ES-I3 (cell line): ENCODE measurements around the gene RAB40C.

ENCODE experiments used
- H3K36me3 ChIP-seq: 2 replicates; pipeline ENCODE4 v1.6.1; 2013; ENCODE audit warnings: mild to moderate bottlenecking, low read length, control low read depth, moderate library complexity; ENCODE audit not compliant: insufficient read depth
- H3K4me1 ChIP-seq: 2 replicates; pipeline ENCODE4 v1.6.1; 2013; ENCODE audit warnings: mild to moderate bottlenecking, control low read depth, low read length; ENCODE audit not compliant: insufficient read depth
- H3K9ac ChIP-seq: 2 replicates; pipeline ENCODE4 v1.6.1; 2013; ENCODE audit warnings: low read depth, mild to moderate bottlenecking, low read length, moderate library complexity
- H3K9me3 ChIP-seq: 2 replicates; pipeline ENCODE4 v1.6.1; 2013; ENCODE audit warnings: mild to moderate bottlenecking, low read length, moderate library complexity; ENCODE audit not compliant: control insufficient read depth, insufficient read depth

Gene RAB40C

GRCh38 chr16:555528-556473 lies 34.1 kb upstream of the RAB40C start:
- Histone ChIP-seq H3K36me3 (no peaks in the 10 kb centered on the region), H3K9ac (no peak overlapping the region), H3K4me1 (no peaks in the 10 kb centered on the region; the same call in 1 of the 2 replicates), H3K9me3 (no peaks in the 10 kb centered on the region)

DNA sequence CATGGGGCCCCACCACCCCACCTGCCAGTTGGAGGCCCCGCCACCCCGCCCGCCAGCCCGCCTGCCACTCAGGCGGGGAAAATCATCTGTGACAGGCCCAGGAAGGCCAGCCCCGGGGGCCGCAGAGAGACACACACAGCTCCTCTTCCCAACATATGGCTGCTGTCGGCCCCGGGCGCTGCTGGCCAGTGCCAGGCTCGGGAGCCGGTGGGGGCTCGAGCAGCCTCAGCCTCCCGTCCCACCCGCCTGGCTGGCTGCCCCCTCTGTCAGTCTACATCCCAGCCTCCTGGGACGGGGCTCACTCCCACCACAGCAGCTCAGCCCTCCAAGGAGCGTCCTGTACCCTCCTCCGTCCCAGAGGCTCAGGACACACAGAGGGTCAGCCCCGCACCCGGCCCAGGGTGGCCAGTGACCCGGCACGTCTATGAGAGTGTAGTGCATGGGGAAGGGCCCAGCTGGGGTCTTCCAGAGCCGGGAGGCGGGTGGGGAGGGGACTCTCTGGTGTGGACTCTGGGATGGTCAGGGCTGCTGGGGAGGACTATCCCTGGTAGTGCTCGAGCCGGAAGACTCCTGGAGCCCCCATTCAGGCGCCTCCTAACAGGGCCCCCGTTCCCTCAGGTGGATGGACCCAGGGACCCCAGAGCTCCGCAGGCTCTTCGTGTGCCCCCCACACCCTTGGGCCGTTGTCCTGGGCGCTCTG lies 33.2 kb upstream of the RAB40C start:
- no peak overlapping the region for H3K9ac ChIP-seq
- H3K4me1 ChIP-seq: no peaks in the 10 kb centered on the region; the same call in 1 of the 2 replicates
- H3K36me3 ChIP-seq: no peaks in the 10 kb centered on the region
- H3K9me3 ChIP-seq: no peaks in the 10 kb centered on the region

DNA sequence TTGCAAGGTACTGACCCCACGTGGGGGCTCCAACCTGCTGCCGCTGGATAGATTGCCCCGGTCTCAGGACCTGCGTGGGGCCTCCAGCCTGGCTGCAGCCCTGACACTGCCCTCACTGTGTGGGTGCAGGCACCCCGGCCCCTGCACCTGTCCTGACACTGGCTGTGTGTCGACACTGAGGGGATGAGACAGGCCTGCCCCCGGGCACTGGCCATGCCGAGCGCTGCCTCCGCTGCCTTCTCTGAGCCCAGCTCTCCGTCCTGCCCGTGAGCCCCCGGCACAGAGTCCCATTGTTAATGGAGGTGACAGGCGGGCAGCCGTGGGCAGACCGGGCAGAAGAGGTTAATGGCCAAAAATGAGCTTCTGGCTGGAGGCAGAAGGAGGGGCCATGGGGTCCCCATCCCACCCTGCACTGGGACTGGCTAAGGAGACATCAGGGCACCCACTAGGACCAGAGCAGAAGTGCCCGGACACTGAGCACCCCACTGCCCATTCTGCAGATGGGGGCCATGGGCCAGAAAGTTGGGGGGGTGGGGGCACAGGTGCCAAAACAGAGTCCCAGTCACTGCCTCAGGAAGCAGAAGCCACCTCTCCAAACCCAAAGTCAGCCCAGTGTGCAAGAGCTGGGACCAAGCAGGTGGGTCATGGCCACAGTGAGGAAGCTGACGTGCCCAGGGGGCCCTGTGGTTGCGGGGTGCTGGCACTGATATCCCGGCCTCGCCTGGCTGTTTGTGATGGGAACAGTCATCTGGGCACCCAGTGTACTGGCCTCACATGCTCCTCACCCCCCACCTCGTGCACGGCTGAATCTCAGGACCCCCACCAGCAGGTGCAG lies 32.2 kb upstream of the RAB40C start:
- no peaks in the 10 kb centered on the region for H3K9me3 ChIP-seq
- no peaks in the 10 kb centered on the region for H3K36me3 ChIP-seq
- no peaks in the 10 kb centered on the region; the same call in 1 of the 2 replicates for H3K4me1 ChIP-seq
- no peak overlapping the region for H3K9ac ChIP-seq

GRCh38 chr16:558298-559020 lies 31.4 kb upstream of the RAB40C start:
- Histone ChIP-seq H3K36me3 (no peaks in the 10 kb centered on the region), H3K9me3 (no peaks in the 10 kb centered on the region), H3K4me1 (no peaks in the 10 kb centered on the region; the same call in 1 of the 2 replicates), H3K9ac (no peak overlapping the region)

DNA sequence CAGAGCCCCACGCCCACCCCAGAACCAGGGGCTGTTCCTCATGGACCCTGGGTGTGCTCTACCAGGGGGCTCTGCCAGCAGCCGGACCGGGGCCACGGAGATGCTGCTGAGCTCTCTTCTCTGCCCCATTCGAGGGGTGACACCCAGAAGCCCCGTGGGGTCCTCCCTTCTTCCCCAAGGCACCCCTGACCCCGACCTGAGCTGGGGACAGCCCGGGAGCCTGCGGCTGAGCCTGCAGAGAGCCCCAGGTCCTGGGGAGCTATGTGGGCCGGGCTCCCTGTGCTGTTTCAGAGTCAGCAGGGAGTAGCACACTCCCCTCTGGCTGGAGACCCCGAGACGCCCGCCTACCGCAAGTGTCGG lies 30.9 kb upstream of the RAB40C start:
- Histone ChIP-seq H3K9me3 (no peaks in the 10 kb centered on the region), H3K36me3 (no peaks in the 10 kb centered on the region), H3K9ac (no peak overlapping the region), H3K4me1 (no peaks in the 10 kb centered on the region; the same call in 1 of the 2 replicates)

DNA sequence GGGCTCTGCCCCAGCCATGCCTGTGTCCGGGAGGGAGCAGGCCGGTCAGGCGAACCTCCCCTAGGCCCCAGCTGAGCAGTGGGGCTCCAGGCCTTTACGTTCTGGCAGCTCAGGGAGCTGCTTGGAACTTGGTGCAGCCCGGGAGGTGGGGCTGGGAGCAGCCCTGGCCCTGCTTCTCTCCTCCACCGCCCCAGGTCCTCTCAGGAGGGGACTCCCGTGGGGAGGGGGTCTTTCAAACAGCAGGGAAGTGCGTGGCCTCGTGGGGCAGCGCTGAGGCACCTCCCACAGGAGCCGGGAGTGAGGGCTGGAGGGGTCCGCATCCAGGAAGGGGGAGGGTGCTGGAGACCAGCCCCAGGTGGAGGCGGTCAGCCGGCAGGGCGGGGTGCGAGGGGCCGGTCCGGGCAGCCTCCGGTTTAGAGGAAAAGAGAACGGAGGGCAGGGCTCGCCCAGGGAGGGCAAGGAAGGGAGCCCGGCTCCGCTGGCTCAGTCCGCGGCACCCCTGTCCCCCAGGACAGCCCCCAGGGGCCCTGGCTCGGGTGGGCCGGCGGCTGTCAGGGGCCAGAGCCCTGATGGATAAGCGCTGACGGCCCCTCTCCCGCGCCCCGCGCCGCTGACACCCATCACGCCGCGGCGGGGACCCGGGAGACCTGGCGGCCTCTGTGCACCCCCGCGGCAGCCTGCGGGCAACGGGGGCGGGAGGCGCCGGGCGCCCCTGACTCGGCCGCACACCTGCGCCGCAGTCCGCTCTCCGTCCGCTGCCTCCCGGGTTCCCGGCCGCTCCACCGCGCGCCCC lies 30.3 kb upstream of the RAB40C start:
- Histone ChIP-seq H3K36me3 (no peaks in the 10 kb centered on the region), H3K9me3 (no peaks in the 10 kb centered on the region), H3K4me1 (no peaks in the 10 kb centered on the region; the same call in 1 of the 2 replicates), H3K9ac (peak overlapping the region; percentile 36; the same call in 1 of the 2 replicates)

- peak within 1 kb of the TSS; percentile 48; the same call in 1 of the 2 replicates for H3K9ac ChIP-seq
- no peaks in the 10 kb centered on the region for H3K36me3 ChIP-seq
- H3K4me1 ChIP-seq: no peaks in the 10 kb centered on the region; the same call in 1 of the 2 replicates
- no peaks in the 10 kb centered on the region for H3K9me3 ChIP-seq
These were observed 29.6 kb upstream of the RAB40C start, which contains the start of gene PRR35 for GRCh38 chr16:560204-560700. Gene PRR35, plus strand, starts transcription at chr16:560394. Its CDS starts 2,901 bp downstream, at chr16:563295.

- Histone ChIP-seq H3K4me1 (peaks cover 2% of the 10 kb centered on the region; the same call in 1 of the 2 replicates), H3K9ac (no peak overlapping the region; the same call in 1 of the 2 replicates), H3K36me3 (no peaks in the 10 kb centered on the region), H3K9me3 (no peaks in the 10 kb centered on the region)
These were observed 29.0 kb upstream of the RAB40C start for GRCh38 chr16:560701-561412.

DNA sequence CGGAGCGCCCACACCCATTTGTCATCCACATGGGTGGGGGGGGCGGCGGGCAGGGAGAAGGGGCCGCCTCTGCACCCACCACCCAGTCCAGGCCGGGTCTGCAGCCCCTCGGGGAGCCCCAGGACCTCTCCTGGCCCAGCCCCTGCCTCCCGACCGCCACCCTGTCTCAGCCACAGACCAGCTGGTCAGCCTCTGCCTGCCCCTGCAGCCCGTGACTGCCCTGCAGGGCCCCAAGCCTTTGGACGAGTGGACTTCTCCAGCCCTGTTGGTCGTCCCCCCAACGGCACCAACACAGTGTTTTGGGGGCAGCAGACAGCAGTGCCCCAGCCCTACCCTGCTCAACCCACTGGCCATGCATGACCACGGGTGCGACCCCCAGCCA lies 28.5 kb upstream of the RAB40C start:
- Histone ChIP-seq H3K9ac (no peak overlapping the region), H3K4me1 (peaks cover 7% of the 10 kb centered on the region), H3K36me3 (no peaks in the 10 kb centered on the region), H3K9me3 (no peaks in the 10 kb centered on the region)

DNA sequence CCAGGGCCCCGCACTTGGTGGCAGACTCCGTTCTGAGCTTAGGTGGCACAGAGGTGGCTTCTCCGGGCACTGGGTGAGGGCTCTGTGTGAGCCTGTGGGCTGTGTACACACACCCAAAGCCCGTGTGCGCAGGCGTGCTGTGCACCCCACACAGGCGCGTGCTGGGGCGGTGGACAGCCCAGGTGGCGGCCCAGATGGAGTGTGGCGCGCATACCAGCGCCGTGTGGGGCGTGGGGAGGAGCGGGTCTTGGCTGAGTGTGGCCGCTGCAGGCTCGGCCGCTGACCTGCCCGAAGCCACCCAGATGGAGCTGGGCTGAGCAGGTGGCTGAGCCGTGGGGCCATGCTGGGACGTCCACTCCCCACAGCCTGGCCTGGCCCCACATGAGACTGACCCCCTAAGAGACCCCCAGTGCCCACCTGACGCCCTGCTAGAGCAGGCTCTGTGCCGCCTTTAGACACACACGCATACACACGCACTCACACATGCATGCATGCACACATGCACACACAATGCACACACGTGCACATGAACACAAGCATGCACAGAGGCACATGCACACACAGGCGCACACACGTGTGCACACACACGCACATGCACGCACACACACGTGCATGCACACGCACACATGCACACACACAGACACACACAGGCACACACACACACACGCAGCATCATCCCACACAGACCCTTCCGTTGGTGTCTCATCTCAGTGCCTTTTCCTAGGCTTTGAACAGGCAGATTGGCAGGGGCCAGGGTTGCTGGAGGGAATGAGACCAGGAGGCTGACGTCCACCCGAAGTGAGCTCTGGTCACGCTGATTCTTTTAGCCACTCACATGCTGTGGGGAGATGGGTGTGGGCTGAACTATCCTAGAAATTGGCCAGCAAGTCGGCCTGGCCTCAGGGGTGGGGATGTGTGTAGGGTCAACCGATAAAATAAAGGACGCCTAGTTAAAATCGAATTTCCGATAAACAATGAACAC lies 27.6 kb upstream of the RAB40C start:
- Histone ChIP-seq H3K4me1 (peaks cover 10% of the 10 kb centered on the region), H3K36me3 (no peaks in the 10 kb centered on the region), H3K9ac (no peak overlapping the region), H3K9me3 (no peaks in the 10 kb centered on the region)

DNA sequence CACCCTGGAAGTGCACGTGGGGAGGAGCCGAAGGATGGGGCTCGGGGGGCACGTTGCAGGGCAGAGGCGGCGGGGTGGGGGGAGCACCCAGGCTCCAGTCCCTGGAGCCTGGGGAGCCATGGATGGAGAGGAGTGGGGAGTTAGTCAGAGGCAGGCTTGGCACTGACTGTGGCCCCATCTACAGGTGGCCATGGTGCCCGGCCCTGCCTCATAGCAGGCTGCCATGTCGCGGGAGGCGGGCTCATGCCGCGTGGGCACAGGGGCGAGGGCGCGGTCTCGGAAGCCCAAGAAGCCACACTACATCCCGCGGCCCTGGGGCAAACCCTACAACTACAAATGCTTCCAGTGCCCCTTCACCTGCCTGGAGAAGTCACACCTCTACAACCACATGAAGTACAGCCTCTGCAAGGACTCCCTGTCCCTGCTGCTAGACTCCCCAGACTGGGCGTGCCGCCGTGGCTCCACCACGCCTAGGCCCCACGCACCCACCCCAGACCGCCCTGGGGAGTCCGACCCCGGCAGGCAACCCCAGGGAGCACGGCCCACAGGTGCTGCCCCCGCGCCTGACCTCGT lies 26.7 kb upstream of the RAB40C start:
- peaks cover 10% of the 10 kb centered on the region for H3K4me1 ChIP-seq
- H3K36me3 ChIP-seq: no peaks in the 10 kb centered on the region
- no peak overlapping the region for H3K9ac ChIP-seq
- no peaks in the 10 kb centered on the region for H3K9me3 ChIP-seq
